ENCODE data around the gene OVCH2. TPM values are rescaled to one million over a fixed set of nuclear protein-coding genes. Genes with fewer than 3 reads are reported as not detected.

The OVCH2 gene
- total and polyA plus RNA-seq, 10 of the 15 experiments (the other 5 are each of a cell fraction or from before 2014, with no cell fraction given), result not detected

- TF ChIP-seq ZNF687 (IDR thresholded peaks at IDR 0.05), result no peak
- TF ChIP-seq JUNB (IDR thresholded peaks at IDR 0.05), result no peak
- TF ChIP-seq HSF1 (IDR thresholded peaks at IDR 0.05; ENCODE audit: low read depth, low read length), result no peak
Measured at GRCh38 chr11:7639643-7640025, 66.6 kb downstream of the OVCH2 start (continued).

Other genes starting within 250 kb of the OVCH2 start
- gene OLFML1, start 221.0 kb downstream of the OVCH2 start, total RNA-seq (2014; rRNA removed), result not detected in 2 replicates
- not detected in 2 replicates for gene OLFML1, start 221.0 kb downstream of the OVCH2 start, total RNA-seq (2014; rRNA removed; fragmentation: Illumina TruSeq; extraction: Trizol)
- gene OLFML1, start 221.0 kb downstream of the OVCH2 start, total RNA-seq (2021), result not detected in 2 replicates
- not detected in 2 replicates for gene OLFML1, start 221.0 kb downstream of the OVCH2 start, polyA plus RNA-seq (2011; rRNA removed)
- not detected in 2 replicates for gene OLFML1, start 221.0 kb downstream of the OVCH2 start, polyA plus RNA-seq (2014; fragmentation: Illumina TruSeq; extraction: Trizol)
- under 1 TPM; 0.04 to 0.06 TPM for gene OLFML1, start 221.0 kb downstream of the OVCH2 start, polyA plus RNA-seq (2014; fragmentation: Nextera tagmentation; extraction: Ambion mirVana)
- gene OLFML1, start 221.0 kb downstream of the OVCH2 start, polyA plus RNA-seq (2014; rRNA removed), result not detected in 2 replicates
- under 1 TPM; 0.35 to 0.71 TPM for gene OLFML1, start 221.0 kb downstream of the OVCH2 start, polyA plus RNA-seq (2016; fragmentation: Nextera tagmentation; extraction: Ambion mirVana)
- gene PPFIBP2, start 192.5 kb downstream of the OVCH2 start, total RNA-seq (2014; rRNA removed), result 41.2 and 44.3 TPM in 2 replicates
- gene PPFIBP2, start 192.5 kb downstream of the OVCH2 start, total RNA-seq (2014; rRNA removed; fragmentation: Illumina TruSeq; extraction: Trizol), result 48.6 and 54.1 TPM in 2 replicates
- gene PPFIBP2, start 192.5 kb downstream of the OVCH2 start, total RNA-seq (2021), result 45.2 and 52.5 TPM in 2 replicates
- gene PPFIBP2, start 192.5 kb downstream of the OVCH2 start, polyA plus RNA-seq (2011; rRNA removed), result 48.1 and 49.6 TPM in 2 replicates
- gene PPFIBP2, start 192.5 kb downstream of the OVCH2 start, polyA plus RNA-seq (2014; fragmentation: Illumina TruSeq; extraction: Trizol), result 56.3 and 69.7 TPM in 2 replicates
- 10 to 100 TPM; 17.3 to 22.3 TPM for gene PPFIBP2, start 192.5 kb downstream of the OVCH2 start, polyA plus RNA-seq (2014; fragmentation: Nextera tagmentation; extraction: Ambion mirVana)
- 30.7 and 37.3 TPM in 2 replicates for gene PPFIBP2, start 192.5 kb downstream of the OVCH2 start, polyA plus RNA-seq (2014; rRNA removed)
- gene PPFIBP2, start 192.5 kb downstream of the OVCH2 start, polyA plus RNA-seq (2016; fragmentation: Nextera tagmentation; extraction: Ambion mirVana), result 10 to 100 TPM; 28.1 to 35.7 TPM
- gene CYB5R2, start 33.0 kb downstream of the OVCH2 start, total RNA-seq (2014; rRNA removed), result 64.5 and 66.5 TPM in 2 replicates
- gene CYB5R2, start 33.0 kb downstream of the OVCH2 start, total RNA-seq (2014; rRNA removed; fragmentation: Illumina TruSeq; extraction: Trizol), result 74.4 and 77.8 TPM in 2 replicates
- gene CYB5R2, start 33.0 kb downstream of the OVCH2 start, total RNA-seq (2021), result 46.6 and 56.8 TPM in 2 replicates
- gene CYB5R2, start 33.0 kb downstream of the OVCH2 start, polyA plus RNA-seq (2011; rRNA removed), result 15.1 and 21.0 TPM in 2 replicates
- 97.8 and 106 TPM in 2 replicates for gene CYB5R2, start 33.0 kb downstream of the OVCH2 start, polyA plus RNA-seq (2014; fragmentation: Illumina TruSeq; extraction: Trizol)
- gene CYB5R2, start 33.0 kb downstream of the OVCH2 start, polyA plus RNA-seq (2014; fragmentation: Nextera tagmentation; extraction: Ambion mirVana), result 100 to 1,000 TPM in 1 of 2 experiments, 10 to 100 TPM in 1; 83.1 to 111 TPM
- gene CYB5R2, start 33.0 kb downstream of the OVCH2 start, polyA plus RNA-seq (2014; rRNA removed), result 74.8 and 77.2 TPM in 2 replicates
- 10 to 100 TPM; 49.3 to 51.0 TPM for gene CYB5R2, start 33.0 kb downstream of the OVCH2 start, polyA plus RNA-seq (2016; fragmentation: Nextera tagmentation; extraction: Ambion mirVana)
- gene OR5P2, start 90.5 kb upstream of the OVCH2 start, total RNA-seq (2014; rRNA removed), result not detected in 2 replicates
- gene OR5P2, start 90.5 kb upstream of the OVCH2 start, total RNA-seq (2014; rRNA removed; fragmentation: Illumina TruSeq; extraction: Trizol), result not detected in 2 replicates
- not detected in 2 replicates for gene OR5P2, start 90.5 kb upstream of the OVCH2 start, total RNA-seq (2021)
- gene OR5P2, start 90.5 kb upstream of the OVCH2 start, polyA plus RNA-seq (2011; rRNA removed), result not detected in 2 replicates
- not detected in 2 replicates for gene OR5P2, start 90.5 kb upstream of the OVCH2 start, polyA plus RNA-seq (2014; fragmentation: Illumina TruSeq; extraction: Trizol)
- gene OR5P2, start 90.5 kb upstream of the OVCH2 start, polyA plus RNA-seq (2014; fragmentation: Nextera tagmentation; extraction: Ambion mirVana), result not detected
- not detected in 2 replicates for gene OR5P2, start 90.5 kb upstream of the OVCH2 start, polyA plus RNA-seq (2014; rRNA removed)
- not detected for gene OR5P2, start 90.5 kb upstream of the OVCH2 start, polyA plus RNA-seq (2016; fragmentation: Nextera tagmentation; extraction: Ambion mirVana)
- gene OR5P3, start 124.4 kb upstream of the OVCH2 start, total RNA-seq (2014; rRNA removed), result not detected in 2 replicates
- gene OR5P3, start 124.4 kb upstream of the OVCH2 start, total RNA-seq (2014; rRNA removed; fragmentation: Illumina TruSeq; extraction: Trizol), result not detected in 2 replicates
- not detected in 2 replicates for gene OR5P3, start 124.4 kb upstream of the OVCH2 start, total RNA-seq (2021)
- gene OR5P3, start 124.4 kb upstream of the OVCH2 start, polyA plus RNA-seq (2011; rRNA removed), result not detected in 2 replicates
- gene OR5P3, start 124.4 kb upstream of the OVCH2 start, polyA plus RNA-seq (2014; fragmentation: Illumina TruSeq; extraction: Trizol), result not detected in 2 replicates
- not detected for gene OR5P3, start 124.4 kb upstream of the OVCH2 start, polyA plus RNA-seq (2014; fragmentation: Nextera tagmentation; extraction: Ambion mirVana)
- gene OR5P3, start 124.4 kb upstream of the OVCH2 start, polyA plus RNA-seq (2014; rRNA removed), result not detected in 2 replicates
- not detected for gene OR5P3, start 124.4 kb upstream of the OVCH2 start, polyA plus RNA-seq (2016; fragmentation: Nextera tagmentation; extraction: Ambion mirVana)
- not detected in 2 replicates for gene OR10A6, start 224.8 kb upstream of the OVCH2 start, total RNA-seq (2014; rRNA removed)
- gene OR10A6, start 224.8 kb upstream of the OVCH2 start, total RNA-seq (2014; rRNA removed; fragmentation: Illumina TruSeq; extraction: Trizol), result not detected in 2 replicates
- not detected in 2 replicates for gene OR10A6, start 224.8 kb upstream of the OVCH2 start, total RNA-seq (2021)
- gene OR10A6, start 224.8 kb upstream of the OVCH2 start, polyA plus RNA-seq (2011; rRNA removed), result not detected in 2 replicates
- not detected in 2 replicates for gene OR10A6, start 224.8 kb upstream of the OVCH2 start, polyA plus RNA-seq (2014; fragmentation: Illumina TruSeq; extraction: Trizol)
- gene OR10A6, start 224.8 kb upstream of the OVCH2 start, polyA plus RNA-seq (2014; fragmentation: Nextera tagmentation; extraction: Ambion mirVana), result not detected
- gene OR10A6, start 224.8 kb upstream of the OVCH2 start, polyA plus RNA-seq (2014; rRNA removed), result not detected in 2 replicates
- gene OR10A6, start 224.8 kb upstream of the OVCH2 start, polyA plus RNA-seq (2016; fragmentation: Nextera tagmentation; extraction: Ambion mirVana), result not detected
- gene OR10A3, start 235.2 kb upstream of the OVCH2 start, total RNA-seq (2014; rRNA removed), result not detected in 2 replicates
- not detected in 2 replicates for gene OR10A3, start 235.2 kb upstream of the OVCH2 start, total RNA-seq (2014; rRNA removed; fragmentation: Illumina TruSeq; extraction: Trizol)
- gene OR10A3, start 235.2 kb upstream of the OVCH2 start, total RNA-seq (2021), result not detected in 2 replicates
- 0.04 TPM in 1 of 2 replicates, not detected in the other for gene OR10A3, start 235.2 kb upstream of the OVCH2 start, polyA plus RNA-seq (2011; rRNA removed)
- not detected in 2 replicates for gene OR10A3, start 235.2 kb upstream of the OVCH2 start, polyA plus RNA-seq (2014; fragmentation: Illumina TruSeq; extraction: Trizol)
- gene OR10A3, start 235.2 kb upstream of the OVCH2 start, polyA plus RNA-seq (2014; fragmentation: Nextera tagmentation; extraction: Ambion mirVana), result not detected
- not detected in 2 replicates for gene OR10A3, start 235.2 kb upstream of the OVCH2 start, polyA plus RNA-seq (2014; rRNA removed)
- not detected for gene OR10A3, start 235.2 kb upstream of the OVCH2 start, polyA plus RNA-seq (2016; fragmentation: Nextera tagmentation; extraction: Ambion mirVana)